Measurements from ENCODE around the gene OGFOD2. TPM values are rescaled to one million over a fixed set of nuclear protein-coding genes. Genes with fewer than 3 reads are reported as not detected.

Gene OGFOD2
- total RNA-seq, 1 donor from 2014 or later, result 24.1 TPM

DNA sequence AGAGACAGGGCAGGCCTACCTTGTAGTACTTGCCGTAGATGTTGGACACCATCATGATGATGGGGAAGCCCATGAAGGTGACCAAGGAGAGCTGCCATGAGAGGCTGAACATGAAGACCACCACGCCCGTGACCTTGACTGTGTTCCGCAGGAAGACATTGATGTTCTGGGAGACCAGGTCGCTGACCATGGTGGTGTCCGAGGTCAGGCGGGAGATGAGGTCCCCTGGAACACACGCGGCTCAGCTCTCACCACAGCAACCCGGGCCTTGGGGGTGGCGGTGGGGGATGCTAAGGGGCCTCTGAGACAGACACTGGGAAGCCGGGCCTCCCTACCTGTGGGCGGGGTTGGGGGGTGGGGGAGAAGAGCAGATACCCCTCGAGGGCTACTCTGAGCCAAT lies 26.4 kb upstream of the OGFOD2 start:
- no peaks in the 10 kb centered on the region for H3K36me3 Mint-ChIP-seq
- no peaks in the 10 kb centered on the region for H3K4me1 Mint-ChIP-seq (ENCODE audit: unreplicated experiment)
- H3K27ac Mint-ChIP-seq, result no peak overlapping the region
- DNase-seq (ENCODE audit: extremely low spot score, unreplicated experiment), result no peak
- no peak overlapping the region for H3K4me3 Mint-ChIP-seq
- H3K9me3 Mint-ChIP-seq, result no peaks in the 10 kb centered on the region
- H3K27me3 Mint-ChIP-seq, result no peaks in the 10 kb centered on the region
- TF ChIP-seq, protein P1, sequence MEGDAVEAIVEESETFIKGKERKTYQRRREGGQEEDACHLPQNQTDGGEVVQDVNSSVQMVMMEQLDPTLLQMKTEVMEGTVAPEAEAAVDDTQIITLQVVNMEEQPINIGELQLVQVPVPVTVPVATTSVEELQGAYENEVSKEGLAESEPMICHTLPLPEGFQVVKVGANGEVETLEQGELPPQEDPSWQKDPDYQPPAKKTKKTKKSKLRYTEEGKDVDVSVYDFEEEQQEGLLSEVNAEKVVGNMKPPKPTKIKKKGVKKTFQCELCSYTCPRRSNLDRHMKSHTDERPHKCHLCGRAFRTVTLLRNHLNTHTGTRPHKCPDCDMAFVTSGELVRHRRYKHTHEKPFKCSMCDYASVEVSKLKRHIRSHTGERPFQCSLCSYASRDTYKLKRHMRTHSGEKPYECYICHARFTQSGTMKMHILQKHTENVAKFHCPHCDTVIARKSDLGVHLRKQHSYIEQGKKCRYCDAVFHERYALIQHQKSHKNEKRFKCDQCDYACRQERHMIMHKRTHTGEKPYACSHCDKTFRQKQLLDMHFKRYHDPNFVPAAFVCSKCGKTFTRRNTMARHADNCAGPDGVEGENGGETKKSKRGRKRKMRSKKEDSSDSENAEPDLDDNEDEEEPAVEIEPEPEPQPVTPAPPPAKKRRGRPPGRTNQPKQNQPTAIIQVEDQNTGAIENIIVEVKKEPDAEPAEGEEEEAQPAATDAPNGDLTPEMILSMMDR (conservative IDR thresholded peaks at IDR 0.05), result no peak

DNA sequence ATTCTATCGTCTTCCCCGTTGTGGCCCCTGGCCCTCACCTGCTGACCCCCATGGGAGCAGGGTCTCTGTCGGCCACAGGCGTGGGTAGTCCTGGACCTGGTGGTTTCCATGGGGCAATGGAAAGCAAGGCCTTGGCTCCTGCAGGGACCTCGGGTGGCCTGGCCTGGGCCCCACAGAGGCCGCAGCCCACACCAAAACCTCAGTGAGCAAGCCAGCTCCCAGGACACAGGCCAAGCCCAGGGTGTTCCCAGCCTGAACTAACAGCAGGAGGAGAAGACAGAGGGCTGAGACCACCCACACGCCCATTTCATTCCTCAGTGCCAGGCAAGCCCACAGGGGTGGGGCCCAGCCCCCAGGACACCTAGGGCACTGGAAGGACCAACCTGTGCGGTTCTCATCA lies 25.6 kb upstream of the OGFOD2 start:
- Mint-ChIP-seq H3K4me1 (ENCODE audit: unreplicated experiment) (no peaks in the 10 kb centered on the region), H3K27me3 (no peaks in the 10 kb centered on the region), H3K4me3 (no peak overlapping the region), H3K36me3 (no peaks in the 10 kb centered on the region), H3K9me3 (no peaks in the 10 kb centered on the region), H3K27ac (no peak overlapping the region)
- TF ChIP-seq, protein P1 (conservative IDR thresholded peaks at IDR 0.05), result no peak
- no peak for DNase-seq (ENCODE audit: extremely low spot score, unreplicated experiment)

DNA sequence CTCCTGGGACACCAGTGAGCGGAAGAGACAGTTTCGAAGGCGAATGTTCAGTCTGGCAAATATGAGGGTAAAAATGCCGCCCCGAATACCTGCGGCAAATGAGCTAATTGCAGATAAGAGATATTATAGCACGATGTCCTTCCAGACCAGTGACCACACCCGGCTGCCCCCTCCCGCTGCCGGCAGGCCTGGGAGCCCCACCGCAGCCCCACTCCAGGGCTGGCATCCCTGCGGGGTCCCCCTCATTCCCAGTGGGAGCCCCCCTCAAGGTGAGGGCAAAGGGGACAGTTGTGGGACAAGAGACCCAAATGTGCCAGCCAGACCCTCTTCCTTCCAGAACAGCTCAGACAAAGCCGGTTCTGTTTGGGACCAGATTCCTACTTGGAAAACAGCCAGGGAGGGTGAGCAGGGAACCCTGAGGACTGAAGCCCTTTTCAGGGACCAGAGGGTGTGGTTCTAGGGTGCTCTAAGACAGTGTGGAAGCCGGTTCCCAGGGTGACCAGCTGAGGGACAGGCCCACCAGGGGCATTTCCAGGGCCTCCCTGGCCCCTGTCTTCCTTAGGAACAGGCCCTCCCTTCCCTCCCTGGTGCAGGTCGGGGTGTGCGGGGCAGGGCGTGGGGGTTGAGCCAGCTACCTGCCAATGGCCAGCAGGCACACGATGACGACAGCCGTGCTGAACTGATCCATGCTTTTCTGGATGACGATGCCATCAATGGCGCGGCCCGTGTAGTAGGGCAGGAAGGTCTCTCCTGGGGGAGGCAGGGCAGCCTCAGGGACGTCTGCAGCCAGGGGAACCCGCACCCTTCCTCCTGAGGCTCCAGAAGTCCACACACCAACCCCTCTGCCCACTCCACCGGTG lies 25.0 kb upstream of the OGFOD2 start:
- Mint-ChIP-seq H3K36me3 (no peaks in the 10 kb centered on the region), H3K27me3 (no peaks in the 10 kb centered on the region), H3K4me1 (ENCODE audit: unreplicated experiment) (no peaks in the 10 kb centered on the region), H3K9me3 (no peaks in the 10 kb centered on the region), H3K4me3 (no peak overlapping the region), H3K27ac (no peak overlapping the region)
- TF ChIP-seq, protein P1 (conservative IDR thresholded peaks at IDR 0.05), result no peak
- no peak for DNase-seq (ENCODE audit: extremely low spot score, unreplicated experiment)

DNA sequence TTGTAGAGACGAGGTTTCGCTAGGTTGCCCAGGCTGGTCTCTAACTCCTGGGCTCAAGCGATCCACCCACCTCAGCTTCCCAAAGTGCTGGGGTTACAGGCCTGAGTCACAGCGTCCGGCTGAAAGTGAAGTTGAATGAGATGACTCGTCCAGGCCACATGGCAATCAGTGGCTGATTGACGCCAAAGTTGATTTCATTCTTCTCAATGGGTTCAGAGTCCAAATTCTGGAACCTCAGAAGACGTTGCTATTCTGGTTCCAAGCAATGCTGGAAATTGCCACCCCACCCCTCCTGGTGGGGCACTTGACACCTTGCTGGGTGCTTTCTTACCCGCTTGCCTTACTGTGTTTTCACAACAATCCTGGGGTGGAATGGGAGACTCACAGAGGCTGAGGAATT lies 23.6 kb upstream of the OGFOD2 start:
- Mint-ChIP-seq H3K27ac (no peak overlapping the region), H3K4me3 (no peak overlapping the region), H3K27me3 (no peaks in the 10 kb centered on the region), H3K9me3 (no peaks in the 10 kb centered on the region), H3K36me3 (no peaks in the 10 kb centered on the region), H3K4me1 (ENCODE audit: unreplicated experiment) (no peaks in the 10 kb centered on the region)
- TF ChIP-seq, protein P1 (conservative IDR thresholded peaks at IDR 0.05), result no peak
- DNase-seq (ENCODE audit: extremely low spot score, unreplicated experiment), result no peak

DNA sequence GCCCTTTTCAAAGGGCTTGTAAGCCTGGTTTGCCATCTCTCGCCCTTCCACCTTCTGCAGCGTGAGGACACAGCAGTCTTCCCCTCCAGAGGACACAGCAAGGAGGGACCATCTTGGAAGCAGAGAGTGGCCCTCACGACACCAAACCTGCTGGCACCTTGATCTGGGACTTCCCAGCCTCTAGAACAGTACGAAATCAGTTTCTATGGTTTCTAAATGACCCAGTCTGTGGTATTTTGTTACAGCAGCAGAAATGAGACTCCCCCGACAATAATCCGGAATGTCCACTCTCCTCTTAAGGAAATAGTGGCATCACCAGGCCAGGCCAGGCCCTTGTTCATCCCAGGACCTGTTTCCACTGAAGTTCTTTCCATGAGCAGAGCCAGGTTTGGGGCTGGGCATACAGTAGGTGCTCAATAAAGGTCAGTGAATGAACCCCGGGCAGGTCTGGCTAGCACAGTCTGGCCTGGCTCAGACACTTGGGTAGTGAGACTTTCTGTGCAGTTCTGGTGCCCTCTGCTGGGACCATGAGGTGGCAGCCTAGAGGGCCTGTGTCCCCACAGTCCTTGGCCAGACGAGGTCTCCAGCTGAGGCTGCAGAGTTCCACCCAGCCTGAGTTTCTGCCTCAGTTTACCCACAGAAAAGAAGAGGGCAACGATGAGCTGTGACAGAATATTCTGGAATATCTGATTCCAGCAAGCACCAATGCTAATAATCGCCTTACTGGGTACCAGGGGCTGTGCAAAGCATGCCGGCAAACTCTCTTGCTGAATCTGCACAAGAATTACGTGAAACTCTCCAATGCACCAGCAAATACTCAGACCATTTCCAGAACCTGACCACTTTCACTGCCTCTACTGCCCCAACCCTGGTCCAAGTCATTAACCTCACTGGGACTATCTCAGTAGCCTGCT lies 22.8 kb upstream of the OGFOD2 start:
- no peak for DNase-seq (ENCODE audit: extremely low spot score, unreplicated experiment)
- Mint-ChIP-seq H3K27ac (peak overlapping the region; percentile 13), H3K27me3 (no peaks in the 10 kb centered on the region), H3K4me3 (no peak overlapping the region), H3K9me3 (no peaks in the 10 kb centered on the region), H3K36me3 (no peaks in the 10 kb centered on the region), H3K4me1 (ENCODE audit: unreplicated experiment) (no peaks in the 10 kb centered on the region)
- TF ChIP-seq, protein P1 (conservative IDR thresholded peaks at IDR 0.05), result peak; percentile 88

Measured in type B pancreatic cell (in vitro differentiated cells).